ENCODE measurements around the gene GSTM3. TPM values are rescaled to one million over a fixed set of nuclear protein-coding genes. Genes with fewer than 3 reads are reported as not detected.

GSTM3 gene
- total RNA-seq, 1 donor from 2014 or later: 0.55 TPM

DNA sequence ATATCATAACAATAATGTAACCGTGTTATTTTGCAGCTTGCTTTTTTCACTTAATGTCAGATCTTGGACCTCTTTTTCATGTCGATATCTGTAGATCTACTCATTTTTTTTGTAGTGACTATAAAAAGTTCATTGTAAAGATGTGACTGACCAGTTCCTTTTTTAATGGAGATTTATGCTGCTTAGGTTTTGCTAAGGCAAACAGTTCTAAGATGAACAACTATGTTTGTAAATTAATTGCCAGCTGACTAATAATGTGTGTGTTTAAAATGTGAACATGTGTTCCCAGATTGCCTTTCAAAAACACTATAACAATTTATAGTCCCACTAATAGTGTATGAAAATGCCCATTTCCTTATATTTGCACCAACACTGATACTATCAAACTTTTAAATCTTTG lies 41.0 kb upstream of the GSTM3 start:
- Mint-ChIP-seq H3K9me3 (peaks cover 7% of the 10 kb centered on the region), H3K4me1 (no peaks in the 10 kb centered on the region), H3K27me3 (no peaks in the 10 kb centered on the region), H3K36me3 (ENCODE audit: low read depth) (no peaks in the 10 kb centered on the region), H3K4me3 (no peak overlapping the region), H3K27ac (no peak overlapping the region)
- TF ChIP-seq, protein P1, sequence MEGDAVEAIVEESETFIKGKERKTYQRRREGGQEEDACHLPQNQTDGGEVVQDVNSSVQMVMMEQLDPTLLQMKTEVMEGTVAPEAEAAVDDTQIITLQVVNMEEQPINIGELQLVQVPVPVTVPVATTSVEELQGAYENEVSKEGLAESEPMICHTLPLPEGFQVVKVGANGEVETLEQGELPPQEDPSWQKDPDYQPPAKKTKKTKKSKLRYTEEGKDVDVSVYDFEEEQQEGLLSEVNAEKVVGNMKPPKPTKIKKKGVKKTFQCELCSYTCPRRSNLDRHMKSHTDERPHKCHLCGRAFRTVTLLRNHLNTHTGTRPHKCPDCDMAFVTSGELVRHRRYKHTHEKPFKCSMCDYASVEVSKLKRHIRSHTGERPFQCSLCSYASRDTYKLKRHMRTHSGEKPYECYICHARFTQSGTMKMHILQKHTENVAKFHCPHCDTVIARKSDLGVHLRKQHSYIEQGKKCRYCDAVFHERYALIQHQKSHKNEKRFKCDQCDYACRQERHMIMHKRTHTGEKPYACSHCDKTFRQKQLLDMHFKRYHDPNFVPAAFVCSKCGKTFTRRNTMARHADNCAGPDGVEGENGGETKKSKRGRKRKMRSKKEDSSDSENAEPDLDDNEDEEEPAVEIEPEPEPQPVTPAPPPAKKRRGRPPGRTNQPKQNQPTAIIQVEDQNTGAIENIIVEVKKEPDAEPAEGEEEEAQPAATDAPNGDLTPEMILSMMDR (IDR thresholded peaks at IDR 0.05): no peak
- ChIA-PET CTCF (interaction anchor here (0.9 to 14.9 kb wide), 3 partner anchors 141 to 230 kb away, joined by 3 to 379 read pairs (median 4); partner anchors contain the start of gene AHCYL1), POLR2A (interaction anchor here (0.6 kb wide), 1 partner anchor 281 kb away, joined by 3 read pairs; no protein-coding TSS in a partner anchor)
- intact Hi-C loops (cut with micrococcal nuclease): no loop called here
- DNase-seq: no peak
- ATAC-seq (ENCODE audit: low read depth): no peak

DNA sequence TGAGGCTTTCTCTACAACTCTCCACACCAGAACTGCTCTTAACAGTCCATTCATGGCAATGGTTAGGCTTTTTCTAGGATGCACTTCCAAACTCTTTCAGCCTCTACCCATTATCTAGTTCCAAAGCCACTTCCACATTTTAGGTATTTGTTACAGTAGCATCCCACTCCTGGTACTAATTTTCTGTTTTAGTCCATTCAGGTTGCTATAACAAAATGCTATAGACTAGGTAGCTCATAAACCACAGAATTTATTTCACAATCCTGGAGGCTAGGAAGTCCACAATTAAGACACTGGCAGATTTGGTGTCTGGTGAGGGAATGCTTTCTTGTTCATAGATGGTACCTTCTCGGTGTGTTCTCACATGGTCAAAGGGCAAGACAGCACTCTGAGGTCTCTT lies 40.1 kb upstream of the GSTM3 start:
- DNase-seq: no peak
- Mint-ChIP-seq H3K27ac (no peak overlapping the region), H3K9me3 (peaks cover 7% of the 10 kb centered on the region), H3K36me3 (ENCODE audit: low read depth) (no peaks in the 10 kb centered on the region), H3K4me3 (no peak overlapping the region), H3K4me1 (no peaks in the 10 kb centered on the region), H3K27me3 (no peaks in the 10 kb centered on the region)
- intact Hi-C loops (cut with micrococcal nuclease): no loop called here
- no peak for ATAC-seq (ENCODE audit: low read depth)
- TF ChIP-seq, protein P1 (IDR thresholded peaks at IDR 0.05): no peak
- CTCF ChIA-PET: interaction anchor here (14.9 kb wide), 1 partner anchor 202 kb away, joined by 379 read pairs; the partner anchor contains the start of gene AHCYL1
- POLR2A ChIA-PET: no interaction called here

DNA sequence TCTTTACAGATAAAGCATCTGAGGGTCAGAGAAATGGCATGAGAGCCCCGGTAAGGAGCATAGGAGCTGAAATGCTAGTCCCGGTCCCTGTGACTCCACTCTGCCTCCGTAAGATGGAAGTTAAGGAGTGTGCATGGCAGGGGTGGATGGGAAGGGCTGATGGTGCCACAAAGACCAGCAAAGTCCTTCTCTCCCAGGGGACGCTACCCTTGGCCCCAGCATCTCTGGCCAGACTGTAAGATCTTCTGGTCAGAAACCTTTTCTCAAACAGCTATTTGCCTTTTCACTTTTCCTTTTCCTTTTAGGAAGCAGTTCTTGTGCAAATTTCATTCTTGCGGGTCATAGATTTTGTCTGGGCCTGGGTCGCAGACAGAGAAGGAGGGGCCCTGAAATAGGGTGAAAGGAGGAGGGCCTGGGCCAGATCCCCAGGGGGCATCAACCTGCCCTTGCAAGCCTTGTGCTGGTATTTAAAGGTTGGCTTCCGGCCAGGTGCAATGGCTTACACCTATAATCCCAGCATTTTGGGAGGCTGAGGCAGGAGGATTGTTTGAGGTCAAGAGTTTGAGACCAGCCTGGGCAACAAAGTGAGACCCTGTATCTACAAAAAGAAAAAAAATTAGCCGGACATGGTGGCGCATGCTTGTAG lies 37.3 kb upstream of the GSTM3 start:
- Mint-ChIP-seq H3K27ac (no peak overlapping the region), H3K27me3 (peaks cover 7% of the 10 kb centered on the region), H3K4me1 (peaks cover 3% of the 10 kb centered on the region), H3K36me3 (ENCODE audit: low read depth) (no peaks in the 10 kb centered on the region), H3K9me3 (peaks cover 7% of the 10 kb centered on the region), H3K4me3 (no peak overlapping the region)
- TF ChIP-seq, protein P1 (IDR thresholded peaks at IDR 0.05): no peak
- ChIA-PET POLR2A (interaction anchor here (0.7 to 2.2 kb wide), 4 partner anchors 206 to 734 kb away, joined by 3 to 22 read pairs (median 5); partner anchors contain the start of genes AHCYL1 and STRIP1), CTCF (interaction anchor here (1.3 to 14.9 kb wide), 7 partner anchors 133 to 254 kb away, joined by 3 to 379 read pairs (median 8); partner anchors contain the start of gene AHCYL1)
- ATAC-seq (ENCODE audit: low read depth) (no peak), DNase-seq (no peak)
- intact Hi-C loops (cut with micrococcal nuclease): loop anchor here (1.0 to 2.0 kb wide), 3 partner anchors 129 to 233 kb away; partner anchors contain the start of gene AHCYL1

DNA sequence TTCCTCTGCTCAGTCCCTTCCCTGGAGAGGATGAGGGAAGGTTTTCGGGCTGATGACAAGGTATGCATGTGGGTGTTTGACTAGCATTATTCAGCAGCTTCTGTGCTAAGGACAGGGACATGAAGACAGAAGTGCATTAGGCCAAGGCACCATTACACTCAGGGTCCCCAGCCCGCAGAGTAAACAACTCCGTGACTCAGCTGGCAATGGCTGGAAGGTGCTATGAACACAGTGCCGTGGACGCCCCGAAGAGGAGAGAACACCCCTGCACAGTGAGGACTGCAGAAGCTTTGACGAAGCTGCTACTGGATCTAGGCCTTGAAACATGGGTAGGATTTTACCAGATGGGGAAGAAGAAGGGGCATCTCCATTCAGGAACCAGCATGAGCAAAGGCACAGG lies 36.6 kb upstream of the GSTM3 start:
- CTCF ChIA-PET: interaction anchor here (0.7 to 14.9 kb wide), 21 partner anchors 8 to 255 kb away, joined by 3 to 379 read pairs (median 5); partner anchors contain the start of gene AHCYL1
- intact Hi-C loops (cut with micrococcal nuclease): loop anchor here (1.0 to 2.0 kb wide), 3 partner anchors 129 to 234 kb away; partner anchors contain the start of gene AHCYL1
- DNase-seq (no peak), ATAC-seq (ENCODE audit: low read depth) (no peak)
- Mint-ChIP-seq H3K4me3 (no peak overlapping the region), H3K27ac (no peak overlapping the region), H3K36me3 (ENCODE audit: low read depth) (no peaks in the 10 kb centered on the region), H3K27me3 (peaks cover 7% of the 10 kb centered on the region), H3K9me3 (peaks cover 7% of the 10 kb centered on the region), H3K4me1 (peaks cover 3% of the 10 kb centered on the region)
- POLR2A ChIA-PET: interaction anchor here (1.2 to 2.2 kb wide), 2 partner anchors 207 to 257 kb away, joined by 6 to 22 read pairs; partner anchors contain the start of genes AHCYL1 and STRIP1
- TF ChIP-seq, protein P1 (IDR thresholded peaks at IDR 0.05): no peak

DNA sequence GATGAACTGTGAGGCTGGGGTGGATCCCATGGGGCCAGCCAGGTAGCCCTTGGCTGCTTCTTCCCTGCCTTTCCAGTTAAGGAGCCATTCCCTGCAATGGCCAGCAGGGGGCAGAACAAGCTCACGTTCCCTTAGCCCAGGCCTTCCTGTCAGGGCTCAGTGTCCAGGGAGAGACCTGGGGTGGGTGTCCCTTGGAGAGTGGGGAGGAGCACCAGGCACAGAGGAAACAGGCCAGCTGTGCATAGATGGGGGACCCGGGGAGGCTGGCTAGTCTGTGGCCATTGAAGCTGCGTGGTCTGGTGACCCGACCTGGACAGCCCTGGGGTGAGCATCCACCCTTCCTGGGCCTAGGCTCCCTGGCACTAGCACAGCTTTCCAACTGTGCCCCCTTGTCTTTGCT lies 36.1 kb upstream of the GSTM3 start:
- H3K27ac Mint-ChIP-seq: no peak overlapping the region
- intact Hi-C loops (cut with micrococcal nuclease): loop anchor here (1.0 to 2.0 kb wide), 4 partner anchors 130 to 257 kb away; partner anchors contain the start of genes AHCYL1 and STRIP1
- ChIA-PET CTCF (interaction anchor here (0.7 to 14.9 kb wide), 21 partner anchors 8 to 256 kb away, joined by 3 to 379 read pairs (median 5); partner anchors contain the start of gene AHCYL1), POLR2A (interaction anchor here (1.2 to 2.2 kb wide), 2 partner anchors 207 to 258 kb away, joined by 6 to 22 read pairs; partner anchors contain the start of genes AHCYL1 and STRIP1)
- H3K9me3 Mint-ChIP-seq: peaks cover 7% of the 10 kb centered on the region
- peak; percentile 90 for ATAC-seq (ENCODE audit: low read depth)
- DNase-seq: peak; percentile 58
- H3K4me1 Mint-ChIP-seq: peaks cover 3% of the 10 kb centered on the region
- TF ChIP-seq, protein P1 (IDR thresholded peaks at IDR 0.05): peak; percentile 74
- H3K36me3 Mint-ChIP-seq (ENCODE audit: low read depth): no peaks in the 10 kb centered on the region
- H3K27me3 Mint-ChIP-seq: peaks cover 7% of the 10 kb centered on the region
- H3K4me3 Mint-ChIP-seq: no peak overlapping the region
